ENCODE measurements around the gene TM4SF5. TPM values are rescaled to one million over a fixed set of nuclear protein-coding genes. Genes with fewer than 3 reads are reported as not detected.

Gene TM4SF5
- total RNA-seq, 3 donors from 2014 or later (not counting 1 experiment from before 2014, with no cell fraction given): not detected

GRCh38 chr17:4785311-4786105 lies 13.8 kb downstream of the TM4SF5 start:
- no peaks in the 10 kb centered on the region for H3K9me3 Mint-ChIP-seq
- no peaks in the 10 kb centered on the region for H3K36me3 Mint-ChIP-seq
- Histone ChIP-seq H3K4me3 (ENCODE audit: low read length) (no peak overlapping the region), H3K27me3 (ENCODE audit: control insufficient read depth, insufficient read depth, low read length) (peaks cover 44% of the 10 kb centered on the region), H3K36me3 (ENCODE audit: control insufficient read depth, insufficient read depth, low read length) (no peaks in the 10 kb centered on the region), H3K9me3 (ENCODE audit: control insufficient read depth, insufficient read depth, low read length) (no peaks in the 10 kb centered on the region), H3K27ac (ENCODE audit: low read length) (no peak overlapping the region), H3K4me1 (ENCODE audit: control insufficient read depth, insufficient read depth, low read length) (peaks cover 28% of the 10 kb centered on the region)
- peaks cover 35 to 43% of the 10 kb centered on the region in 2 donors for H3K27me3 Mint-ChIP-seq (ENCODE audit: low read depth in 2 of 2)
- ATAC-seq (no peak), DNase-seq (peak in 1 of 2 donors; percentile 42)
- 8% methylated on average over 61 of the region's 61 CpGs for WGBS (ENCODE audit: insufficient coverage)
- no peak for TF ChIP-seq CTCF (IDR thresholded peaks at IDR 0.05)
- no peak overlapping the region for H3K27ac Mint-ChIP-seq
- H3K4me1 Mint-ChIP-seq: peaks cover 7 to 11% of the 10 kb centered on the region in 2 donors
- H3K4me3 Mint-ChIP-seq: no peak overlapping the region
- intact Hi-C loops (cut with micrococcal nuclease): no loop called here

- H3K27ac ChIP-seq (ENCODE audit: low read length): no peak within 1 kb of the TSS
- H3K4me3 ChIP-seq (ENCODE audit: low read length): no peak within 1 kb of the TSS
- no peaks in the 10 kb centered on the region for H3K9me3 Mint-ChIP-seq
- peaks cover 33 to 40% of the 10 kb centered on the region in 2 donors for H3K27me3 Mint-ChIP-seq (ENCODE audit: low read depth in 2 of 2)
- H3K4me3 Mint-ChIP-seq: peak within 1 kb of the TSS; percentile 64
- peaks cover 13 to 17% of the 10 kb centered on the region in 2 donors for H3K4me1 Mint-ChIP-seq
- ATAC-seq: no peak
- no peak within 1 kb of the TSS for H3K27ac Mint-ChIP-seq
- H3K27me3 ChIP-seq (ENCODE audit: control insufficient read depth, insufficient read depth, low read length): peaks cover 42% of the 10 kb centered on the region
- peak in 1 of 2 donors; percentile 24 for DNase-seq
- 5% methylated on average over 22 of the region's 24 CpGs for WGBS (ENCODE audit: insufficient coverage)
- H3K36me3 Mint-ChIP-seq: no peaks in the 10 kb centered on the region
- intact Hi-C loops (cut with micrococcal nuclease): no loop called here
- no peaks in the 10 kb centered on the region for H3K36me3 ChIP-seq (ENCODE audit: control insufficient read depth, insufficient read depth, low read length)
- H3K4me1 ChIP-seq (ENCODE audit: control insufficient read depth, insufficient read depth, low read length): peaks cover 34% of the 10 kb centered on the region
- TF ChIP-seq CTCF (IDR thresholded peaks at IDR 0.05): no peak
- H3K9me3 ChIP-seq (ENCODE audit: control insufficient read depth, insufficient read depth, low read length): no peaks in the 10 kb centered on the region
Measured at GRCh38 chr17:4786106-4786511, 14.4 kb downstream of the TM4SF5 start, which contains the start of gene VMO1. VMO1 (minus strand) TSS chr17:4786364; CDS start chr17:4786352, 12 bp downstream.

DNA sequence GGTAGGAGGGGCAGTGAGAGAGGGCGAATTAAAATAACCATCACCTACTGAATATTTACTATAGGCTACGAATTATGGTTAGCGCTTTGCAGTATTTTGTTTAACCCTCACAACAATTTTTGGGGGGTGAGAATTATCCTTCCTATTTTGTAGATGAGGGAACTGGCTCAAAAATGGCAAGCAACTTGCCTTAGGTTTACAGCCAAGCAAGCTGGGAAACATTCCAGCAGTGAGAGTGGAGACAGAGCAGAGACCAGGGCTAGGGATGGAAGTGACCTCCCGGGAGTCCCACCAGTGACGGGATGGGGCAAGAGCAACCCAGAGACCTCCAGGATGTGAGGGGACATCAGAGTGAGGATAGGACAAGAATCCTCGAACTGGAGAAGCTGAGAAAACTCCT lies 14.8 kb downstream of the TM4SF5 start:
- no peaks in the 10 kb centered on the region for H3K36me3 Mint-ChIP-seq
- no peak overlapping the region for H3K27ac Mint-ChIP-seq
- 23% methylated on average over 3 of the region's 6 CpGs for WGBS (ENCODE audit: insufficient coverage)
- H3K9me3 Mint-ChIP-seq: no peaks in the 10 kb centered on the region
- DNase-seq: no peak
- H3K4me1 ChIP-seq (ENCODE audit: control insufficient read depth, insufficient read depth, low read length): peaks cover 35% of the 10 kb centered on the region
- H3K36me3 ChIP-seq (ENCODE audit: control insufficient read depth, insufficient read depth, low read length): no peaks in the 10 kb centered on the region
- H3K27ac ChIP-seq (ENCODE audit: low read length): no peak overlapping the region
- intact Hi-C loops (cut with micrococcal nuclease): no loop called here
- no peak for ATAC-seq
- TF ChIP-seq CTCF (IDR thresholded peaks at IDR 0.05): no peak
- H3K27me3 ChIP-seq (ENCODE audit: control insufficient read depth, insufficient read depth, low read length): peaks cover 42% of the 10 kb centered on the region
- H3K4me3 Mint-ChIP-seq: peak overlapping the region; percentile 64
- H3K9me3 ChIP-seq (ENCODE audit: control insufficient read depth, insufficient read depth, low read length): no peaks in the 10 kb centered on the region
- H3K4me3 ChIP-seq (ENCODE audit: low read length): no peak overlapping the region
- peaks cover 33 to 40% of the 10 kb centered on the region in 2 donors for H3K27me3 Mint-ChIP-seq (ENCODE audit: low read depth in 2 of 2)
- H3K4me1 Mint-ChIP-seq: peaks cover 13 to 21% of the 10 kb centered on the region in 2 donors
